SK-N-SH (cell line): ENCODE results near the gene TLCD5. TPM values are rescaled to one million over a fixed set of nuclear protein-coding genes. Genes with fewer than 3 reads are reported as not detected.

Experiments
- CTCF ChIA-PET: fragments of 300-600, 350-600 bp; formaldehyde crosslinking; extraction: SDS; loops from one replicate; lab custom pipeline; 2021; lab: Yijun Ruan, JAX
- POLR2A ChIA-PET: fragments of 350-600 bp; sonication (Branson Sonifier 250); formaldehyde crosslinking; extraction: SDS; loops from one replicate; lab custom pipeline; 2020; ENCODE audit warnings: antibody characterized with exemption, inconsistent platforms; lab: Yijun Ruan, JAX
- DNase-seq: peaks from one replicate; pipeline ENCODE4 v3.0.0; 2012
- H2AFZ ChIP-seq: fragments of 200-600 bp; sonication (generic); 2 replicates; pipeline ENCODE4 v1.8.1; 2016; ENCODE audit warnings: antibody characterized with exemption, mild to moderate bottlenecking, low read depth
- H3F3A ChIP-seq: fragments of 200-600 bp; sonication (generic); replicated peaks from 2 replicates; pipeline ENCODE3; 2016; ENCODE audit warnings: antibody characterized with exemption, mild to moderate bottlenecking; ENCODE audit not compliant: insufficient read depth
- H3K27ac ChIP-seq, 2 experiments: fragments of 200-500 bp in 1 of 2; fragments of 200-600 bp in 1 of 2; sonication (Bioruptor generic) in 1 of 2; sonication (generic), shearing (Covaris generic) in 1 of 2; 2 replicates each; pipeline versions ENCODE4 v1.5.1 to v1.6.1; 2014 to 2016; ENCODE audit warnings: low read depth in 2 of 2, inconsistent platforms in 1 of 2, low read length in 1 of 2, mild to moderate bottlenecking in 1 of 2, mixed read lengths in 1 of 2
- H3K27me3 ChIP-seq: fragments of 200-600 bp; sonication (generic), shearing (Covaris generic); 2 replicates; pipeline ENCODE4 v1.6.1; 2016; ENCODE audit warnings: mixed run types; ENCODE audit not compliant: insufficient read depth
- H3K36me3 ChIP-seq, 2 experiments: fragments of 200-500 bp in 1 of 2; fragments of 200-600 bp in 1 of 2; sonication (Bioruptor generic) in 1 of 2; sonication (generic) in 1 of 2; replicated peaks in 1 of 2; 2 replicates each; pipeline versions ENCODE3 to v1.5.1; 2014 to 2016; ENCODE audit warnings: low read length in 1 of 2, mild to moderate bottlenecking in 1 of 2; ENCODE audit not compliant: insufficient read depth in 2 of 2, control insufficient read depth in 1 of 2
- H3K4me1 ChIP-seq, 2 experiments: fragments of 200-500 bp in 1 of 2; fragments of 200-600 bp in 1 of 2; sonication (Bioruptor generic) in 1 of 2; sonication (generic), shearing (Covaris generic) in 1 of 2; 2 replicates each; pipeline versions ENCODE4 v1.5.1 to v1.6.1; 2014 to 2016; ENCODE audit warnings: low read depth in 1 of 2, low read length in 1 of 2, mixed run types in 1 of 2; ENCODE audit not compliant: insufficient read depth in 2 of 2, control insufficient read depth in 1 of 2
- H3K4me2 ChIP-seq: fragments of 200-600 bp; sonication (generic), shearing (Covaris generic); 2 replicates; pipeline ENCODE4 v1.6.1; 2017; ENCODE audit warnings: mixed run types
- H3K4me3 ChIP-seq, 2 experiments: fragments of 200-500 bp in 1 of 2; fragments of 200-600 bp in 1 of 2; sonication (Bioruptor generic) in 1 of 2; sonication (generic), shearing (Covaris generic) in 1 of 2; 2 replicates each; pipeline versions ENCODE4 v1.5.1 to v1.8.1; 2014 to 2016; ENCODE audit warnings: low read depth in 2 of 2, inconsistent platforms in 1 of 2, low read length in 1 of 2, mild to moderate bottlenecking in 1 of 2, mixed read lengths in 1 of 2, moderate library complexity in 1 of 2
- H3K79me2 ChIP-seq: fragments of 200-600 bp; sonication (generic); 2 replicates; pipeline ENCODE4 v1.8.1; 2017; ENCODE audit warnings: mild to moderate bottlenecking; ENCODE audit not compliant: insufficient read depth
- H3K9ac ChIP-seq: fragments of 200-600 bp; sonication (generic); 2 replicates; pipeline ENCODE4 v1.6.1; 2017; ENCODE audit warnings: mixed run types
- H3K9me2 ChIP-seq: fragments of 200-600 bp; sonication (generic); 2 replicates; pipeline ENCODE4 v1.6.1; 2017; ENCODE audit warnings: mixed run types
- H3K9me3 ChIP-seq: fragments of 200-600 bp; sonication (generic); 2 replicates; pipeline ENCODE4 v1.6.1; 2017; ENCODE audit warnings: mixed run types, mild to moderate bottlenecking, moderate library complexity
- H4K20me1 ChIP-seq: fragments of 200-600 bp; sonication (generic); 2 replicates; pipeline ENCODE4 v1.6.1; 2017; ENCODE audit warnings: mild to moderate bottlenecking, mixed run types; ENCODE audit not compliant: insufficient read depth
- ELF1 ChIP-seq: IDR thresholded peaks from 2 replicates; pipeline ENCODE4 v1.4.0; 2012
- EP300 ChIP-seq, 2 experiments: IDR thresholded peaks; 2 replicates each; pipeline versions ENCODE4 v1.4.0 to v1.6.1; 2012; ENCODE audit warnings: borderline replicate concordance in 1 of 2, low read depth in 1 of 2, low read length in 1 of 2
- EZH2phosphoT487 ChIP-seq: fragments of 200-600 bp; sonication (generic); IDR thresholded peaks from 2 replicates; pipeline ENCODE4 v1.6.1; 2017; ENCODE audit warnings: low read depth, mixed run types, mild to moderate bottlenecking, antibody characterized with exemption, moderate library complexity, borderline replicate concordance
- FOSL2 ChIP-seq: IDR thresholded peaks from 2 replicates; pipeline ENCODE4 v1.4.0; 2012; ENCODE audit warnings: low read depth, mild to moderate bottlenecking, moderate library complexity, borderline replicate concordance
- FOXM1 ChIP-seq: IDR thresholded peaks from 2 replicates; pipeline ENCODE4 v1.4.0; 2012; ENCODE audit warnings: low read depth, mild to moderate bottlenecking
- GATA2 ChIP-seq: sonication (generic); formaldehyde crosslinking; IDR thresholded peaks from 2 replicates; pipeline ENCODE4 v1.5.0; 2020; ENCODE audit warnings: mild to moderate bottlenecking, missing genetic modification reagents
- MXI1 ChIP-seq: IDR thresholded peaks from 2 replicates; pipeline ENCODE4 v1.6.1; 2012; ENCODE audit warnings: mild to moderate bottlenecking, low read depth, low read length, improper control_type of control experiment
- NFIC ChIP-seq: IDR thresholded peaks from 2 replicates; pipeline ENCODE4 v1.4.0; 2012; ENCODE audit warnings: borderline replicate concordance
- NRF1 ChIP-seq: IDR thresholded peaks from 2 replicates; pipeline ENCODE4 v1.6.1; 2012; ENCODE audit warnings: low read depth, mild to moderate bottlenecking, low read length
- POLR2AphosphoS5 ChIP-seq: IDR thresholded peaks from 2 replicates; pipeline ENCODE4 v1.6.1; 2012; ENCODE audit warnings: low read depth, low read length
- RAD21 ChIP-seq: IDR thresholded peaks from 2 replicates; pipeline ENCODE4 v1.6.1; 2012; ENCODE audit warnings: mild to moderate bottlenecking, low read length
- REST ChIP-seq: IDR thresholded peaks from 2 replicates; pipeline ENCODE4 v1.6.1; 2012; ENCODE audit warnings: mild to moderate bottlenecking, low read depth, low read length, moderate library complexity
- SIN3A ChIP-seq: IDR thresholded peaks from 2 replicates; pipeline ENCODE4 v1.6.1; 2012; ENCODE audit warnings: low read depth, mild to moderate bottlenecking, low read length, moderate library complexity, borderline replicate concordance
- TCF12 ChIP-seq: IDR thresholded peaks from 2 replicates; pipeline ENCODE4 v1.4.0; 2012
- YY1 ChIP-seq: IDR thresholded peaks from 2 replicates; pipeline ENCODE4 v1.4.0; 2012; ENCODE audit warnings: low read depth, mild to moderate bottlenecking
- WGBS: methylation state at CpG from one replicate; pipeline ENCODE4 v1.1.6; 2017; ENCODE audit warnings: low lambda C conversion rate; 5-methylcytosine and 5-hydroxymethylcytosine counted together
- polyA plus RNA-seq, 3 experiments: library from polyadenylated mRNA; depleted of rRNA; stranded (reverse); fragments of >200 nt; gene quantifications; 2 replicates each; pipeline ENCODE4 v1.2.3, GENCODE V29; 2012
- TF ChIP-seq, protein P1 (sequence below): fragments of 200-600 bp; sonication (generic); IDR thresholded peaks from 2 replicates; pipeline ENCODE4 v1.6.1; 2017; ENCODE audit warnings: antibody characterized with exemption, mild to moderate bottlenecking, moderate library complexity

TLCD5 gene
- polyA plus RNA-seq, 1 of the 3 experiments (the other 2 are of a cell fraction): 12.7 TPM

- Histone ChIP-seq H3K79me2 (peaks cover 97% of the 10 kb centered on the region), H3K27me3 (no peaks in the 10 kb centered on the region), H3K9me2 (no peaks in the 10 kb centered on the region), H2AFZ (no peak overlapping the region), H3K27ac (no peak overlapping the region), H3K9ac (no peak overlapping the region), H3K9me3 (no peaks in the 10 kb centered on the region), H3K36me3 (peaks cover 2 to 8% of the 10 kb centered on the region in 2 experiments), H3K4me1 (peaks cover 3 to 10% of the 10 kb centered on the region in 2 experiments; a peak in 3 of 4 replicates), H4K20me1 (peaks cover 56% of the 10 kb centered on the region), H3K4me2 (no peak overlapping the region), H3F3A (no peaks in the 10 kb centered on the region), H3K4me3 (no peak overlapping the region)
- ChIA-PET POLR2A (no interaction called here), CTCF (interaction anchor here (0.7 to 1.7 kb wide), 2 partner anchors 41 to 618 kb away, joined by 3 to 5 read pairs; no protein-coding TSS in a partner anchor)
- WGBS: 87% methylated on average over 6 of the region's 6 CpGs
- TF ChIP-seq TCF12 (no peak), MXI1 (no peak), GATA2 (CRISPR knock-in tag) (no peak), POLR2AphosphoS5 (no peak), NFIC (no peak), YY1 (no peak), FOSL2 (no peak)
- TF ChIP-seq, protein P1, sequence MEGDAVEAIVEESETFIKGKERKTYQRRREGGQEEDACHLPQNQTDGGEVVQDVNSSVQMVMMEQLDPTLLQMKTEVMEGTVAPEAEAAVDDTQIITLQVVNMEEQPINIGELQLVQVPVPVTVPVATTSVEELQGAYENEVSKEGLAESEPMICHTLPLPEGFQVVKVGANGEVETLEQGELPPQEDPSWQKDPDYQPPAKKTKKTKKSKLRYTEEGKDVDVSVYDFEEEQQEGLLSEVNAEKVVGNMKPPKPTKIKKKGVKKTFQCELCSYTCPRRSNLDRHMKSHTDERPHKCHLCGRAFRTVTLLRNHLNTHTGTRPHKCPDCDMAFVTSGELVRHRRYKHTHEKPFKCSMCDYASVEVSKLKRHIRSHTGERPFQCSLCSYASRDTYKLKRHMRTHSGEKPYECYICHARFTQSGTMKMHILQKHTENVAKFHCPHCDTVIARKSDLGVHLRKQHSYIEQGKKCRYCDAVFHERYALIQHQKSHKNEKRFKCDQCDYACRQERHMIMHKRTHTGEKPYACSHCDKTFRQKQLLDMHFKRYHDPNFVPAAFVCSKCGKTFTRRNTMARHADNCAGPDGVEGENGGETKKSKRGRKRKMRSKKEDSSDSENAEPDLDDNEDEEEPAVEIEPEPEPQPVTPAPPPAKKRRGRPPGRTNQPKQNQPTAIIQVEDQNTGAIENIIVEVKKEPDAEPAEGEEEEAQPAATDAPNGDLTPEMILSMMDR: no peak
- DNase-seq: no peak
Observed at GRCh38 chr11:120376547-120377182, 51.6 kb downstream of the TLCD5 start.

- peaks cover 0 to 8% of the 10 kb centered on the region in 2 experiments; a peak in 3 of 4 replicates for H3K4me1 ChIP-seq
- peaks cover 2 to 8% of the 10 kb centered on the region in 2 experiments for H3K36me3 ChIP-seq
- H3K27me3 ChIP-seq: no peaks in the 10 kb centered on the region
- no peak for TF ChIP-seq RAD21
- TF ChIP-seq EP300 (IDR thresholded peaks at IDR 0.05; ENCODE audit: borderline replicate concordance in 1 of 2, low read depth in 1 of 2, low read length in 1 of 2): no peak
- no peak for TF ChIP-seq EZH2phosphoT487
- no peak for TF ChIP-seq REST
- no peak for TF ChIP-seq ELF1
- no peak for TF ChIP-seq NFIC
- no peak for TF ChIP-seq NRF1
- TF ChIP-seq SIN3A: no peak
- TF ChIP-seq FOXM1: no peak
- TF ChIP-seq, all 33 proteins: peak for 0
- Histone ChIP-seq H2AFZ (no peak overlapping the region), H3K9ac (no peak overlapping the region), H3K9me2 (no peaks in the 10 kb centered on the region), H3K9me3 (no peaks in the 10 kb centered on the region), H3K4me2 (no peak overlapping the region), H3F3A (no peaks in the 10 kb centered on the region), H4K20me1 (peaks cover 55% of the 10 kb centered on the region), H3K79me2 (peaks cover 97% of the 10 kb centered on the region), H3K4me3 (no peak overlapping the region), H3K27ac (no peak overlapping the region)
- DNase-seq: no peak
- CTCF ChIA-PET: interaction anchor here (0.6 kb wide), 1 partner anchor 42 kb away, joined by 3 read pairs; the partner anchor contains the start of gene ARHGEF12
- POLR2A ChIA-PET: no interaction called here
- 95% methylated on average over 3 of the region's 3 CpGs for WGBS
Observed at GRCh38 chr11:120378474-120378873, 53.4 kb downstream of the TLCD5 start.
